H9 (cell line): Measurements from ENCODE around the gene PLCB1. TPM values are rescaled to one million over a fixed set of nuclear protein-coding genes. Genes with fewer than 3 reads are reported as not detected.
A peak's percentile ranks its signal among the peaks of the same experiment; 100 is the strongest.

Source experiments
- DNase-seq: peaks from one replicate; pipeline ENCODE4 v3.0.0-alpha.2; 2017
- H2AFZ ChIP-seq: one replicate; pipeline ENCODE4 v1.6.1; 2013; ENCODE audit warnings: mild to moderate bottlenecking, low read length, control low read depth, moderate library complexity
- H2AK5ac ChIP-seq: 2 replicates; pipeline ENCODE4 v1.6.1; 2013; ENCODE audit warnings: low read length, control low read depth, mixed read lengths; ENCODE audit not compliant: insufficient read length
- H2BK120ac ChIP-seq: one replicate; pipeline ENCODE4 v1.6.1; 2013; ENCODE audit warnings: low read depth, mild to moderate bottlenecking, low read length, control low read depth, inconsistent platforms; ENCODE audit not compliant: poor library complexity, severe bottlenecking
- H2BK12ac ChIP-seq: 2 replicates; pipeline ENCODE4 v1.6.1; 2013; ENCODE audit warnings: low read length, control low read depth, mixed read lengths, low read depth; ENCODE audit not compliant: insufficient read length
- H2BK15ac ChIP-seq: 2 replicates; pipeline ENCODE4 v1.6.1; 2013; ENCODE audit warnings: low read depth, low read length, control low read depth
- H2BK20ac ChIP-seq: one replicate; pipeline ENCODE4 v1.6.1; 2013; ENCODE audit warnings: low read depth, mild to moderate bottlenecking, low read length, control low read depth, inconsistent platforms; ENCODE audit not compliant: poor library complexity, severe bottlenecking
- H2BK5ac ChIP-seq: 2 replicates; pipeline ENCODE4 v1.6.1; 2013; ENCODE audit warnings: low read length, control low read depth, mixed read lengths; ENCODE audit not compliant: insufficient read length
- H3K14ac ChIP-seq: 2 replicates; pipeline ENCODE4 v1.6.1; 2013; ENCODE audit warnings: low read length, control low read depth; ENCODE audit not compliant: insufficient read depth
- H3K18ac ChIP-seq: 2 replicates; pipeline ENCODE4 v1.6.1; 2013; ENCODE audit warnings: low read depth, mild to moderate bottlenecking, mixed read lengths, low read length, control low read depth; ENCODE audit not compliant: insufficient read length
- H3K23ac ChIP-seq: 2 replicates; pipeline ENCODE4 v1.6.1; 2013; ENCODE audit warnings: low read length, control low read depth, mixed read lengths, low read depth; ENCODE audit not compliant: insufficient read length
- H3K23me2 ChIP-seq: 2 replicates; pipeline ENCODE4 v1.6.1; 2013; ENCODE audit warnings: low read depth, mild to moderate bottlenecking, mixed read lengths, low read length, control low read depth; ENCODE audit not compliant: insufficient read length, poor library complexity, severe bottlenecking
- H3K27ac ChIP-seq: 2 replicates; pipeline ENCODE4 v1.5.1; 2013; ENCODE audit warnings: low read length, control low read depth, mixed read lengths, low read depth; ENCODE audit not compliant: insufficient read length
- H3K27me3 ChIP-seq: 2 replicates; pipeline ENCODE4 v1.6.1; 2013; ENCODE audit warnings: low read length, control low read depth, inconsistent platforms; ENCODE audit not compliant: insufficient read depth
- H3K4ac ChIP-seq: 2 replicates; pipeline ENCODE4 v1.6.1; 2013; ENCODE audit warnings: low read depth, mild to moderate bottlenecking, control low read depth, inconsistent platforms, low read length, moderate library complexity
- H3K4me1 ChIP-seq: 2 replicates; pipeline ENCODE4 v1.6.1; 2013; ENCODE audit warnings: low read length, control low read depth, inconsistent platforms; ENCODE audit not compliant: insufficient read depth
- H3K4me2 ChIP-seq: 2 replicates; pipeline ENCODE4 v1.6.1; 2013; ENCODE audit warnings: low read length, control low read depth, mixed read lengths; ENCODE audit not compliant: insufficient read length, insufficient read depth
- H3K56ac ChIP-seq: 2 replicates; pipeline ENCODE4 v1.6.1; 2013; ENCODE audit warnings: low read depth, mild to moderate bottlenecking, mixed read lengths, low read length, control low read depth; ENCODE audit not compliant: insufficient read length
- H3K79me1 ChIP-seq: 2 replicates; pipeline ENCODE4 v1.6.1; 2013; ENCODE audit warnings: low read depth, mild to moderate bottlenecking, moderate library complexity, low read length, control low read depth, inconsistent platforms; ENCODE audit not compliant: insufficient read depth, poor library complexity, severe bottlenecking
- H3K79me2 ChIP-seq: 2 replicates; pipeline ENCODE4 v1.6.1; 2013; ENCODE audit warnings: low read length, control low read depth, inconsistent platforms; ENCODE audit not compliant: insufficient read depth
- H3K9ac ChIP-seq: 2 replicates; pipeline ENCODE4 v1.6.1; 2013; ENCODE audit warnings: low read length, control low read depth, mixed read lengths; ENCODE audit not compliant: insufficient read length; ENCODE audit errors: extremely low read depth
- H3K9me3 ChIP-seq: one replicate; pipeline ENCODE4 v1.6.1; 2013; ENCODE audit warnings: low read depth, low read length, inconsistent platforms; ENCODE audit not compliant: control insufficient read depth
- H3T11ph ChIP-seq: one replicate; pipeline ENCODE4 v1.6.1; 2013; ENCODE audit warnings: mild to moderate bottlenecking, low read length, control low read depth, inconsistent platforms
- H4K20me1 ChIP-seq: one replicate; pipeline ENCODE4 v1.6.1; 2013; ENCODE audit not compliant: control insufficient read depth, insufficient read length, insufficient read depth
- H4K5ac ChIP-seq: 2 replicates; pipeline ENCODE4 v1.6.1; 2013; ENCODE audit warnings: low read depth, mild to moderate bottlenecking, mixed read lengths, low read length, control low read depth; ENCODE audit not compliant: insufficient read length
- H4K8ac ChIP-seq: replicated peaks from 2 replicates; pipeline ENCODE4 v1.6.1; 2013; ENCODE audit warnings: low read length, control low read depth, mixed read lengths, low read depth; ENCODE audit not compliant: insufficient read length
- H4K91ac ChIP-seq: 2 replicates; pipeline ENCODE4 v1.6.1; 2013; ENCODE audit warnings: low read depth, mild to moderate bottlenecking, moderate library complexity, mixed read lengths, low read length, control low read depth; ENCODE audit not compliant: insufficient read length
- H3K27ac Mint-ChIP-seq, 3 experiments: 2 replicates in 2 of 3; 3 replicates in 1 of 3; pipeline ENCODE4 v1.8.0; 2020 to 2021; ENCODE audit warnings: mixed read lengths in 3 of 3, mild to moderate bottlenecking in 1 of 3, moderate library complexity in 1 of 3
- H3K27me3 Mint-ChIP-seq: 2 replicates; pipeline ENCODE4 v1.8.0; 2021; ENCODE audit warnings: low read depth, mild to moderate bottlenecking, moderate library complexity, mixed read lengths
- H3K36me3 Mint-ChIP-seq, 3 experiments: 2 replicates in 2 of 3; 3 replicates in 1 of 3; pipeline ENCODE4 v1.8.0; 2020 to 2021; ENCODE audit warnings: low read depth in 3 of 3, mixed read lengths in 3 of 3; ENCODE audit not compliant: insufficient read depth in 1 of 3
- H3K4me1 Mint-ChIP-seq, 2 experiments: 2 replicates each; pipeline ENCODE4 v1.8.0; 2020; ENCODE audit warnings: mixed read lengths in 2 of 2
- H3K4me3 Mint-ChIP-seq, 2 experiments: 2 replicates in 1 of 2; 3 replicates in 1 of 2; pipeline ENCODE4 v1.8.0; 2020 to 2021; ENCODE audit warnings: mild to moderate bottlenecking in 2 of 2, mixed read lengths in 2 of 2, moderate library complexity in 1 of 2
- H3K9me3 Mint-ChIP-seq, 2 experiments: 2 replicates in 1 of 2; 3 replicates in 1 of 2; pipeline ENCODE4 v1.8.0; 2020; ENCODE audit warnings: mild to moderate bottlenecking in 2 of 2, mixed read lengths in 2 of 2, moderate library complexity in 1 of 2
- CTCF ChIP-seq: fragments of 200-600 bp; sonication (generic); conservative IDR thresholded peaks from 3 replicates; pipeline ENCODE4 v1.8.0; 2021; ENCODE audit warnings: antibody characterized with exemption, mild to moderate bottlenecking
- WGBS: extraction: QIAGEN DNeasy Blood & Tissue Kit; methylation state at CpG from one replicate; pipeline ENCODE4 v1.1.7; 2013; ENCODE audit warnings: missing lambda C conversion rate, low lambda C conversion rate, mixed read lengths; ENCODE audit not compliant: insufficient read length; ENCODE audit errors: extremely low coverage; 5-methylcytosine and 5-hydroxymethylcytosine counted together
- total RNA-seq: library from RNA; stranded (reverse); gene quantifications from 2 replicates; pipeline ENCODE4 v1.2.1, GENCODE V29; 2021

The PLCB1 gene
- total RNA-seq, 1 experiment from 2014 or later, result 11.5 TPM

GRCh38 chr20:8524101-8525016, 392.3 kb downstream of the PLCB1 start:
- no peak overlapping the region for H2BK5ac ChIP-seq
- no peak overlapping the region for H4K5ac ChIP-seq
- H2AK5ac ChIP-seq, result no peak overlapping the region
- H3K27me3 Mint-ChIP-seq, result no peaks in the 10 kb centered on the region
- no peaks in the 10 kb centered on the region for H3K36me3 Mint-ChIP-seq
- WGBS, result no CpG with 5 or more reads among the region's 5 CpGs
- no peaks in the 10 kb centered on the region for H3K23me2 ChIP-seq
- no peaks in the 10 kb centered on the region for H3K9me3 ChIP-seq
- no peak for DNase-seq
- H3K18ac ChIP-seq, result peak overlapping the region; percentile 42
- no peaks in the 10 kb centered on the region for H4K20me1 ChIP-seq
- H3K4me2 ChIP-seq, result no peak overlapping the region
- H2BK12ac ChIP-seq, result no peak overlapping the region
- H3K4ac ChIP-seq, result no peak overlapping the region; the same call in 1 of the 2 replicates
- no peak overlapping the region for H3K56ac ChIP-seq
- H3K4me1 Mint-ChIP-seq, result peaks cover 10 to 15% of the 10 kb centered on the region in 2 experiments
- no peak overlapping the region for H3K27ac ChIP-seq
- H3K9me3 Mint-ChIP-seq, result no peaks in the 10 kb centered on the region
- no peaks in the 10 kb centered on the region for H3K79me2 ChIP-seq
- no peak overlapping the region for H3K14ac ChIP-seq
- no peak overlapping the region for H2BK15ac ChIP-seq
- no peak overlapping the region for H4K91ac ChIP-seq
- TF ChIP-seq CTCF, result 0 out of 3 replicates have a peak, but pooled peaks have one; percentile 4
- no peaks in the 10 kb centered on the region for H3K27me3 ChIP-seq
- no peaks in the 10 kb centered on the region for H3K4me1 ChIP-seq
- no peak overlapping the region for H3K4me3 Mint-ChIP-seq
- no peak overlapping the region for H3T11ph ChIP-seq
- H3K27ac Mint-ChIP-seq, result peak overlapping the region; percentile 40 to 88 (median 86); a peak in 5 of 7 replicates
- no peak overlapping the region for H2AFZ ChIP-seq
- no peaks in the 10 kb centered on the region for H3K79me1 ChIP-seq
- H3K9ac ChIP-seq, result no peak overlapping the region
- no peak overlapping the region for H3K23ac ChIP-seq
- H2BK20ac ChIP-seq, result no peak overlapping the region
- peak overlapping the region; percentile 77 for H2BK120ac ChIP-seq
- no peak overlapping the region for H4K8ac ChIP-seq
